ENCODE data around the gene MYO1B. TPM values are rescaled to one million over a fixed set of nuclear protein-coding genes. Genes with fewer than 3 reads are reported as not detected.

MYO1B gene
- total RNA-seq, 3 donors from 2014 or later: 35.1 to 64.8 (median 54.6) TPM

DNA sequence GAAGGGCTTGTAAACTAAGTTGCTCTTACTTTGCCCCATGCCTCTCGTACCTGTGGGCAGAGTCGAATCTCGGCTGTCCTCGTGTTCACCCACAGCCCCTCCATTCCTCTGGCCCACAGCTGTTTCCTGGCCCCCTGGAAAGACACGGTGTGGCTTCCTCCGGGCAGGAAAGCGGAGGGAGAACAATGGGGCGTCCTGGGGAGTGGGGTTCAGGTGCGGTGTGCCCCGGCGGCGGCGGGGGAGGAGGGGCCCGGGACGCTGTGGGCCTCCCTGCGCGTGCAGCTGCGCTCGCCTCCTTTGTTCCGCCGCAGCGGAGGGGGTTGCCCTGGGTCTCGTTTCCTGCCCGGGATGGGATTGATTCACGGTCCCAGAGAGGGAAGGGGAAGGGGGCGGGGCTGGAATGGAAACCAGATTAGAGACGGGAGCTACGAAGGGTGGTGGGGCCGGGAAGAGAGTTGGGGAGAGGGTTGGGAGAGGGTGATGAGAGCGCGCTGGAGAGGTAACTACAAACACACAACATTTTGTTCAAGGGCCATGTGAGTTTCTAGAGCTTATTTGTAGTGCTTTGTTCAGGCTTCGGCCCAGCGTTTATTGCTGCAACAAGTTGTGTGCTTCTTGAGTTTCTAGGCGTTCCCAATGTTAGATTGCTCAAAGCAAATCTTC, 796 bp downstream of the MYO1B start:
- DNase-seq (peak; percentile 80 to 83 (median 80)), ATAC-seq (peak; percentile 72)
- peak overlapping the region; percentile 52 for H3K4me3 ChIP-seq
- H3K4me1 ChIP-seq (ENCODE audit: low read depth): peaks cover 16% of the 10 kb centered on the region
- H3K36me3 ChIP-seq (ENCODE audit: low read depth): no peaks in the 10 kb centered on the region
- intact Hi-C loops (cut with DNase I, micrococcal nuclease): no loop called here
- no peak for TF ChIP-seq CTCF (IDR thresholded peaks at IDR 0.05)
- H3K9me3 ChIP-seq: no peaks in the 10 kb centered on the region

DNA sequence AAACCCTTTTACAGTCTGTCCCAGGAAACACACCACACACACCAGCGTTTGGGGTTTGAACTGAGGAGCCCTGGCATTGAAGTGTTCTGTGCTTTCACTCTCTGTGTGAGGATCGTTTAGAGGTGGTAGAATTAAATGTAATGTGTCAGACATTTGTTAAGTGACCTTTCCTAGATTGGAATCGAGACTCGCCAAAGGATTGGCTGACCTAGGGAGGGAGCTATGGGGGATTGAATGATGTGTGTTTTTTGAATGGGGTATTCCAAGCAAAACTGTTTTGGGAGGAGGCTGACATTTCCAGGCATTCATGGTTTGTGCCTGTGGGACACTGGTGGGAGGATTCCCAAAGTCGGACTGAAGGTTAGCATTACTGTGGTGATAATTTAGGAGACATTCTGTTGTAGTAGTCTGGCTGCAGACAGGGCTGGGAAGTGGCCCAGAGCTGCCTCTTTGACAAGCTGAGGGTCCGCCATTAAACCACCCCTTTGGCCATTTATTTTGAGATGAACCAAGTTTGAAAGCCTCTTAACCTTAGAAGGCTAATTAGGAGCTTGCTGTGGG, 1.7 kb downstream of the MYO1B start:
- DNase-seq: peak in 1 of 3 donors; percentile 17
- no peaks in the 10 kb centered on the region for H3K36me3 ChIP-seq (ENCODE audit: low read depth)
- no peaks in the 10 kb centered on the region for H3K9me3 ChIP-seq
- no peak for ATAC-seq
- intact Hi-C loops (cut with DNase I, micrococcal nuclease): no loop called here
- H3K4me1 ChIP-seq (ENCODE audit: low read depth): peaks cover 16% of the 10 kb centered on the region
- no peak for TF ChIP-seq CTCF (IDR thresholded peaks at IDR 0.05)
- H3K4me3 ChIP-seq: no peak overlapping the region

- H3K36me3 ChIP-seq (ENCODE audit: low read depth): no peaks in the 10 kb centered on the region
- DNase-seq (peak in 2 of 3 donors; percentile 35 to 51), ATAC-seq (peak; percentile 32)
- no peaks in the 10 kb centered on the region for H3K9me3 ChIP-seq
- H3K4me1 ChIP-seq (ENCODE audit: low read depth): peaks cover 16% of the 10 kb centered on the region
- intact Hi-C loops (cut with DNase I, micrococcal nuclease): no loop called here
- no peak overlapping the region for H3K4me3 ChIP-seq
- TF ChIP-seq CTCF (IDR thresholded peaks at IDR 0.05): no peak
Measured at GRCh38 chr2:191247381-191248057, 2.3 kb downstream of the MYO1B start.

GRCh38 chr2:191249156-191249813, 4.1 kb downstream of the MYO1B start:
- Histone ChIP-seq H3K36me3 (ENCODE audit: low read depth) (no peaks in the 10 kb centered on the region), H3K9me3 (no peaks in the 10 kb centered on the region), H3K4me1 (ENCODE audit: low read depth) (peaks cover 16% of the 10 kb centered on the region), H3K4me3 (no peak overlapping the region)
- no peak for DNase-seq
- ATAC-seq: no peak
- no peak for TF ChIP-seq CTCF (IDR thresholded peaks at IDR 0.05)
- intact Hi-C loops (cut with DNase I, micrococcal nuclease): no loop called here

GRCh38 chr2:191250400-191250799, 5.2 kb downstream of the MYO1B start:
- Histone ChIP-seq H3K9me3 (no peaks in the 10 kb centered on the region), H3K4me3 (no peak overlapping the region), H3K36me3 (ENCODE audit: low read depth) (no peaks in the 10 kb centered on the region), H3K4me1 (ENCODE audit: low read depth) (peaks cover 16% of the 10 kb centered on the region)
- intact Hi-C loops (cut with DNase I, micrococcal nuclease): no loop called here
- ATAC-seq: no peak
- DNase-seq: no peak
- TF ChIP-seq CTCF (IDR thresholded peaks at IDR 0.05): no peak

Data from mucosa of descending colon (tissue), 3 donors.